HepG2 (cell line): Measurements from ENCODE around the gene POLA1. TPM values are rescaled to one million over a fixed set of nuclear protein-coding genes. Genes with fewer than 3 reads are reported as not detected.

Experiments
- ATAC-seq: fragments of 200-7000 bp; cut with Tn5 transposase; 3 replicates; pipeline ENCODE4 v1.9.1; 2020; ENCODE audit warnings: mild to moderate bottlenecking, moderate library complexity
- BruUV-seq: library from RNA; stranded (reverse); fragments of 400-500 nt; replicated peaks from 2 replicates; lab custom pipeline; 2021; lab: Mats Ljungman, UMichigan
- CTCF ChIA-PET: fragments of 300-600 bp; formaldehyde crosslinking; extraction: SDS; loops from one replicate; lab custom pipeline; 2021; ENCODE audit warnings: low total read pairs, inconsistent platforms, low intra/inter-chr PET ratio; lab: Yijun Ruan, JAX
- POLR2A ChIA-PET: fragments of 350-600 bp; sonication (Branson Sonifier 250); formaldehyde crosslinking; loops from one replicate; lab custom pipeline; 2020; ENCODE audit warnings: antibody characterized with exemption, inconsistent platforms; lab: Yijun Ruan, JAX
- DNase-seq: peaks from one replicate; pipeline ENCODE4 v3.0.0-alpha.2; 2015; ENCODE audit warnings: low spot score
- FAIRE-seq: peaks from 3 replicates; lab custom pipeline; 2011; peaks lifted over from hg19 to GRCh38; lab: Jason Lieb, UNC
- H2AFZ ChIP-seq: one replicate; pipeline ENCODE4 v1.6.1; 2011; ENCODE audit warnings: low read length, inconsistent platforms
- H3K27ac ChIP-seq: fragments of 300-600 bp; 3 replicates; pipeline ENCODE4 v1.8.0; 2011; ENCODE audit warnings: mixed run types, mild to moderate bottlenecking, mixed read lengths, low read length, inconsistent platforms; ENCODE audit not compliant: insufficient read depth; ENCODE audit errors: extremely low read length
- H3K27me3 ChIP-seq, 2 experiments: fragments of 200-600 bp in 1 of 2; 2 replicates in 1 of 2; 3 replicates in 1 of 2; pipeline versions ENCODE4 v1.6.0 to v1.8.0; 2011; ENCODE audit warnings: low read length in 2 of 2, mild to moderate bottlenecking in 2 of 2, moderate library complexity in 2 of 2, inconsistent platforms in 1 of 2; ENCODE audit not compliant: insufficient read depth in 2 of 2, control insufficient read depth in 1 of 2
- H3K36me3 ChIP-seq, 2 experiments: fragments of 200-600 bp in 1 of 2; replicated peaks in 1 of 2; 2 replicates in 1 of 2; 3 replicates in 1 of 2; pipeline versions ENCODE4 v1.5.1 to v1.8.0; 2011; ENCODE audit warnings: low read length in 2 of 2, inconsistent platforms in 1 of 2; ENCODE audit not compliant: insufficient read depth in 2 of 2, control insufficient read depth in 1 of 2
- H3K4me1 ChIP-seq: 2 replicates; pipeline ENCODE4 v1.5.1; 2012; ENCODE audit warnings: low read length, inconsistent platforms; ENCODE audit not compliant: insufficient read depth
- H3K4me2 ChIP-seq: 2 replicates; pipeline ENCODE4 v1.6.0; 2011; ENCODE audit warnings: low read depth, low read length, inconsistent platforms
- H3K4me3 ChIP-seq, 3 experiments: fragments of 200-600 bp in 1 of 3; sonication (generic), shearing (Covaris generic) in 1 of 3; replicated peaks in 1 of 3; 2 replicates each; pipeline ENCODE4 v1.5.1; 2011 to 2016; ENCODE audit warnings: low read length in 3 of 3, inconsistent platforms in 2 of 3, low read depth in 2 of 3, mild to moderate bottlenecking in 2 of 3, control low read depth in 1 of 3, mixed read lengths in 1 of 3; ENCODE audit not compliant: insufficient read depth in 1 of 3
- H3K79me2 ChIP-seq: one replicate; pipeline ENCODE4 v1.6.1; 2011; ENCODE audit warnings: low read length, inconsistent platforms; ENCODE audit not compliant: insufficient read depth
- H3K9ac ChIP-seq: 2 replicates; pipeline ENCODE4 v1.6.0; 2011; ENCODE audit warnings: mild to moderate bottlenecking, low read depth, low read length, inconsistent platforms; ENCODE audit not compliant: insufficient read depth
- H3K9me3 ChIP-seq: 2 replicates; pipeline ENCODE4 v1.5.1; 2012; ENCODE audit warnings: mild to moderate bottlenecking, low read length
- H4K20me1 ChIP-seq: 2 replicates; pipeline ENCODE4 v1.6.0; 2011; ENCODE audit warnings: inconsistent platforms, mild to moderate bottlenecking, low read length, moderate library complexity; ENCODE audit not compliant: insufficient read depth
- AKNA ChIP-seq: sonication (generic); formaldehyde crosslinking; IDR thresholded peaks from 2 replicates; pipeline ENCODE4 v1.4.0; 2020; ENCODE audit warnings: missing genetic modification reagents, borderline replicate concordance
- ATF5 ChIP-seq: sonication (generic); formaldehyde crosslinking; IDR thresholded peaks from 2 replicates; pipeline ENCODE4 v1.4.0; 2020; ENCODE audit warnings: mild to moderate bottlenecking, low read depth, missing genetic modification reagents
- CBX2 ChIP-seq, 2 experiments: fragments of 200-600 bp in 1 of 2; sonication (generic); formaldehyde crosslinking in 1 of 2; IDR thresholded peaks; 2 replicates each; pipeline versions ENCODE4 v1.7.0 to v1.8.1; 2018 to 2022; ENCODE audit warnings: low read depth in 2 of 2, low read length in 1 of 2, mild to moderate bottlenecking in 1 of 2, missing genetic modification reagents in 1 of 2
- JARID2 ChIP-seq: sonication (generic); formaldehyde crosslinking; IDR thresholded peaks from 2 replicates; pipeline ENCODE4 v1.8.1; 2023; ENCODE audit warnings: missing genetic modification reagents, inconsistent platforms; ENCODE audit not compliant: insufficient replicate concordance
- KLF13 ChIP-seq: sonication (generic); formaldehyde crosslinking; IDR thresholded peaks from 2 replicates; pipeline ENCODE4 v1.4.0; 2020; ENCODE audit warnings: mild to moderate bottlenecking, missing genetic modification reagents
- MBD4 ChIP-seq: IDR thresholded peaks from 2 replicates; pipeline ENCODE4 v1.6.1; 2012; ENCODE audit warnings: low read length, inconsistent platforms, borderline replicate concordance
- NCOA5 ChIP-seq: sonication (generic); formaldehyde crosslinking; IDR thresholded peaks from 2 replicates; pipeline ENCODE4 v1.4.0; 2020; ENCODE audit warnings: missing genetic modification reagents
- NFYC ChIP-seq: IDR thresholded peaks from 2 replicates; pipeline ENCODE4 v1.6.1; 2016; ENCODE audit warnings: missing genetic modification reagents, missing compliant biosample characterization
- POLR2A ChIP-seq, 2 experiments: IDR thresholded peaks; 2 replicates each; pipeline ENCODE4 v1.6.1; 2011; ENCODE audit warnings: low read depth in 2 of 2, low read length in 2 of 2, mild to moderate bottlenecking in 1 of 2, moderate library complexity in 1 of 2; ENCODE audit not compliant: insufficient read depth in 1 of 2
- TEAD2 ChIP-seq: sonication (generic); formaldehyde crosslinking; IDR thresholded peaks from 2 replicates; pipeline ENCODE4 v1.9.0; 2021; ENCODE audit warnings: missing genetic modification reagents
- WIZ ChIP-seq: sonication (generic); formaldehyde crosslinking; IDR thresholded peaks from 2 replicates; pipeline ENCODE4 v1.5.1; 2020; ENCODE audit warnings: mild to moderate bottlenecking, missing genetic modification reagents
- ZFP41 ChIP-seq: sonication (generic); formaldehyde crosslinking; IDR thresholded peaks from 2 replicates; pipeline ENCODE4 v1.4.0; 2020; ENCODE audit warnings: mild to moderate bottlenecking, missing genetic modification reagents, borderline replicate concordance
- ZMAT5 ChIP-seq: sonication (generic); formaldehyde crosslinking; IDR thresholded peaks from 2 replicates; pipeline ENCODE4 v1.5.0; 2020; ENCODE audit warnings: mild to moderate bottlenecking, low read depth, missing genetic modification reagents, borderline replicate concordance
- ZNF496 ChIP-seq: sonication (generic); formaldehyde crosslinking; IDR thresholded peaks from 2 replicates; pipeline ENCODE4 v1.8.1; 2023; ENCODE audit warnings: mild to moderate bottlenecking, moderate library complexity, missing genetic modification reagents; ENCODE audit not compliant: insufficient replicate concordance
- ZNF564 ChIP-seq: sonication (generic); formaldehyde crosslinking; IDR thresholded peaks from 2 replicates; pipeline ENCODE4 v1.8.1; 2023; ENCODE audit warnings: mild to moderate bottlenecking, missing genetic modification reagents
- ZNF569 ChIP-seq: sonication (generic); formaldehyde crosslinking; IDR thresholded peaks from 2 replicates; pipeline ENCODE4 v1.5.0; 2020; ENCODE audit warnings: mild to moderate bottlenecking, missing genetic modification reagents, moderate library complexity, borderline replicate concordance
- ZNF761 ChIP-seq: sonication (generic); formaldehyde crosslinking; conservative IDR thresholded peaks from 2 replicates; pipeline ENCODE4 v1.4.0; 2020; ENCODE audit warnings: mild to moderate bottlenecking, missing genetic modification reagents
- WGBS: methylation state at CpG from one replicate; pipeline ENCODE4 v1.1.6; 2017; ENCODE audit warnings: low lambda C conversion rate; 5-methylcytosine and 5-hydroxymethylcytosine counted together
- in situ Hi-C: cut with HindIII; loops from 2 replicates; pipeline ENCODE4 v1.10.0; 2017; ENCODE audit warnings: low pct_unique_long_range_greater_than_20kb; ENCODE audit not compliant: extremely low pct_ligation_motif_present
- intact Hi-C: fragments of 100-400 bp; cut with micrococcal nuclease; formaldehyde crosslinking; loops from one replicate; pipeline ENCODE4 v1.10.0; 2022; ENCODE audit not compliant: unreplicated experiment
- polyA plus RNA-seq, 8 experiments: library from polyadenylated mRNA; depleted of rRNA in 3 of 8; stranded (reverse) in 7 of 8; unstranded in 1 of 8; fragments of >200 nt; fragmentation: Illumina TruSeq in 4 of 8; extraction: Trizol in 4 of 8; gene quantifications; 2 replicates each; pipeline versions ENCODE4 v1.2.1 to v1.2.3, GENCODE V29; 2011 to 2016; ENCODE audit warnings: low read depth in 4 of 8, missing spikeins in 1 of 8, mixed read lengths in 1 of 8; ENCODE audit not compliant: insufficient read depth in 1 of 8
- total RNA-seq, 5 experiments: library from RNA; depleted of rRNA; stranded (reverse); fragments of >200 nt; fragmentation: Illumina TruSeq; extraction: Trizol; gene quantifications; 2 replicates each; pipeline ENCODE4 v1.2.3, GENCODE V29; 2016; ENCODE audit warnings: low read depth in 1 of 5

Gene POLA1
- total and polyA plus RNA-seq, 2 of the 13 experiments (the other 11 are each of a cell fraction or from before 2014, with no cell fraction given): 3.3 to 26.5 TPM

- TF ChIP-seq ZFP41 (CRISPR knock-in tag) (no peak), KLF13 (CRISPR knock-in tag) (no peak)
These were observed 287.3 kb downstream of the POLA1 start (continued) for GRCh38 chrX:24981030-24981429.

- no TSS peak for BruUV-seq
- intact Hi-C loops: no loop called here
- TF ChIP-seq ZNF496 (CRISPR knock-in tag) (no peak), WIZ (CRISPR knock-in tag) (no peak), ZNF761 (no peak), JARID2 (no peak), ATF5 (CRISPR knock-in tag) (no peak), ZNF569 (no peak), MBD4 (no peak), TEAD2 (no peak), NFYC (CRISPR knock-in tag) (no peak), NCOA5 (CRISPR knock-in tag) (no peak), ZNF564 (CRISPR knock-in tag) (no peak), AKNA (CRISPR knock-in tag) (no peak), ZMAT5 (no peak), CBX2 (IDR thresholded peaks at IDR 0.05; ENCODE audit: low read depth, low read length) (no peak), CBX2 (CRISPR knock-in tag; IDR thresholded peaks at IDR 0.05; ENCODE audit: low read depth) (no peak), POLR2A (IDR thresholded peaks at IDR 0.05; ENCODE audit: insufficient read depth in 1 of 2, low read depth in 2 of 2, low read length in 2 of 2) (no peak)
These were observed 288.7 kb downstream of the POLA1 start for GRCh38 chrX:24982306-24982965.

More at GRCh38 chrX:24982306-24982965, 288.7 kb downstream of the POLA1 start:
- FAIRE-seq (no peak), ATAC-seq (no peak), DNase-seq (no peak)
- Histone ChIP-seq H3K79me2 (no peaks in the 10 kb centered on the region), H3K9ac (no peak overlapping the region), H3K4me2 (no peak overlapping the region), H3K4me1 (no peaks in the 10 kb centered on the region), H2AFZ (no peak overlapping the region), H3K4me3 (no peak overlapping the region), H4K20me1 (no peaks in the 10 kb centered on the region), H3K36me3 (no peaks in the 10 kb centered on the region; a peak in 1 of 5 replicates), H3K27me3 (no peaks in the 10 kb centered on the region), H3K27ac (no peak overlapping the region), H3K9me3 (no peaks in the 10 kb centered on the region)
- WGBS: 92% methylated on average over 5 of the region's 5 CpGs
- ChIA-PET CTCF (no interaction called here), POLR2A (no interaction called here)
- in situ Hi-C loops: no loop called here
